ENCODE data around the gene INPP5B.

Gene INPP5B

GRCh38 chr1:37836788-37837187 is 110.1 kb downstream of the INPP5B start:
- no peak for DNase-seq (ENCODE audit: low spot score)

- no peak for DNase-seq (ENCODE audit: low spot score)
These were observed 115.0 kb downstream of the INPP5B start for GRCh38 chr1:37831809-37832208.

GRCh38 chr1:37831109-37831508 is 115.7 kb downstream of the INPP5B start:
- DNase-seq (ENCODE audit: low spot score): no peak

GRCh38 chr1:37828410-37829074 is 118.3 kb downstream of the INPP5B start:
- no peak for DNase-seq (ENCODE audit: low spot score)

GRCh38 chr1:37825506-37825905 is 121.3 kb downstream of the INPP5B start:
- no peak for DNase-seq (ENCODE audit: low spot score)

GRCh38 chr1:37824001-37824400 is 122.9 kb downstream of the INPP5B start:
- no peak for DNase-seq (ENCODE audit: low spot score)

- DNase-seq (ENCODE audit: low spot score): no peak
These were observed 123.7 kb downstream of the INPP5B start for GRCh38 chr1:37822906-37823815.

- no peak for DNase-seq (ENCODE audit: low spot score)
These were observed 125.4 kb downstream of the INPP5B start for GRCh38 chr1:37821481-37821880.

GRCh38 chr1:37817481-37817880 is 129.4 kb downstream of the INPP5B start:
- no peak for DNase-seq (ENCODE audit: low spot score)

GRCh38 chr1:37814252-37814651 is 132.6 kb downstream of the INPP5B start:
- no peak for DNase-seq (ENCODE audit: low spot score)

- no peak for DNase-seq (ENCODE audit: low spot score)
These were observed 133.2 kb downstream of the INPP5B start for GRCh38 chr1:37813529-37814145.

- DNase-seq (ENCODE audit: low spot score): peak; percentile 72
These were observed 135.7 kb downstream of the INPP5B start for GRCh38 chr1:37811027-37811655.

All from CD4-positive, alpha-beta T cell treated with Interleukin-2 at 100 ng/mL for 4 hours (primary cell).